Neural cell (in vitro differentiated cells): Measurements from ENCODE around the gene MLLT1. TPM values are rescaled to one million over a fixed set of nuclear protein-coding genes. Genes with fewer than 3 reads are reported as not detected.

Experiments used
- H2AFZ ChIP-seq: fragments of 200-600, 300-800 bp; sonication (generic), shearing (Covaris generic); 2 replicates; pipeline ENCODE4 v1.6.0; 2014; ENCODE audit warnings: low read depth, mild to moderate bottlenecking, antibody characterized with exemption, low read length, moderate library complexity
- H3F3A ChIP-seq: fragments of 200-600 bp; shearing (Covaris generic); 2 replicates; pipeline ENCODE4 v1.6.1; 2016; ENCODE audit warnings: mild to moderate bottlenecking, moderate library complexity, mixed read lengths, antibody characterized with exemption, low read length; ENCODE audit not compliant: insufficient read depth, poor library complexity, severe bottlenecking
- H3K27ac ChIP-seq: fragments of 200-600, 300-800 bp; sonication (generic), shearing (Covaris generic); 2 replicates; pipeline ENCODE4 v1.5.1; 2014; ENCODE audit warnings: mild to moderate bottlenecking, low read length, moderate library complexity
- H3K27me3 ChIP-seq: fragments of 300-800, 200-600 bp; sonication (generic), shearing (Covaris generic); 2 replicates; pipeline ENCODE4 v1.6.0; 2014; ENCODE audit warnings: mild to moderate bottlenecking, low read depth, low read length, moderate library complexity; ENCODE audit not compliant: insufficient read depth
- H3K36me3 ChIP-seq: fragments of 300-800, 200-600 bp; sonication (generic), shearing (Covaris generic); 2 replicates; pipeline ENCODE4 v1.5.1; 2014; ENCODE audit warnings: mild to moderate bottlenecking, antibody characterized with exemption, low read length, moderate library complexity; ENCODE audit not compliant: insufficient read depth
- H3K4me2 ChIP-seq: fragments of 300-800, 200-600 bp; sonication (generic), shearing (Covaris generic); 2 replicates; pipeline ENCODE4 v1.6.0; 2014; ENCODE audit warnings: mild to moderate bottlenecking, low read length
- H3K4me3 ChIP-seq: fragments of 300-800, 200-600 bp; sonication (generic), shearing (Covaris generic); 2 replicates; pipeline ENCODE4 v1.5.1; 2014; ENCODE audit warnings: mild to moderate bottlenecking, low read length, moderate library complexity
- H3K79me2 ChIP-seq: fragments of 200-600 bp; shearing (Covaris generic); replicated peaks from 2 replicates; pipeline ENCODE4 v1.6.0; 2014; ENCODE audit warnings: mild to moderate bottlenecking, low read length, moderate library complexity; ENCODE audit not compliant: insufficient read depth
- H3K9ac ChIP-seq: fragments of 300-800, 200-600 bp; sonication (generic), shearing (Covaris generic); 2 replicates; pipeline ENCODE4 v1.6.1; 2016; ENCODE audit warnings: mild to moderate bottlenecking, low read length, mixed read lengths
- H3K9me2 ChIP-seq: fragments of 200-600 bp; shearing (Covaris generic); 2 replicates; pipeline ENCODE4 v1.6.1; 2016; ENCODE audit warnings: mild to moderate bottlenecking, low read length, mixed read lengths; ENCODE audit not compliant: insufficient read depth
- H3K9me3 ChIP-seq: fragments of 200-600, 300-800 bp; sonication (generic), shearing (Covaris generic); 2 replicates; pipeline ENCODE4 v1.6.1; 2016; ENCODE audit warnings: mild to moderate bottlenecking, mixed run types, low read length, moderate library complexity, mixed read lengths
- H4K20me1 ChIP-seq: fragments of 200-600 bp; shearing (Covaris generic); 2 replicates; pipeline ENCODE4 v1.6.1; 2016; ENCODE audit warnings: mild to moderate bottlenecking, mixed run types; ENCODE audit not compliant: insufficient read depth
- CTCF ChIP-seq: fragments of 450-650 bp; IDR thresholded peaks from 2 replicates; pipeline ENCODE4 v1.5.1; 2014; ENCODE audit warnings: antibody characterized with exemption, mild to moderate bottlenecking, moderate library complexity; ENCODE audit not compliant: poor library complexity, severe bottlenecking
- EP300 ChIP-seq: fragments of 450-650 bp; conservative IDR thresholded peaks from 2 replicates; pipeline ENCODE4 v1.6.1; 2014; ENCODE audit warnings: antibody characterized with exemption, mild to moderate bottlenecking, moderate library complexity; ENCODE audit not compliant: poor library complexity, severe bottlenecking
- EZH2 ChIP-seq: fragments of 200-600, 300-800 bp; shearing (Covaris generic), sonication (generic); IDR thresholded peaks from 2 replicates; pipeline ENCODE4 v1.6.1; 2014; ENCODE audit warnings: antibody characterized with exemption, low read length, borderline replicate concordance, mild to moderate bottlenecking; ENCODE audit not compliant: insufficient read depth, poor library complexity, severe bottlenecking
- MXI1 ChIP-seq: fragments of 450-650 bp; conservative IDR thresholded peaks from 2 replicates; pipeline ENCODE4 v1.6.1; 2014; ENCODE audit warnings: antibody characterized with exemption, mild to moderate bottlenecking; ENCODE audit not compliant: poor library complexity, severe bottlenecking
- POLR2AphosphoS5 ChIP-seq: IDR thresholded peaks from 2 replicates; pipeline ENCODE4 v1.6.1; 2012
- RAD21 ChIP-seq: fragments of 450-650 bp; conservative IDR thresholded peaks from 2 replicates; pipeline ENCODE4 v1.6.1; 2014; ENCODE audit warnings: antibody characterized with exemption, mild to moderate bottlenecking, moderate library complexity
- REST ChIP-seq: IDR thresholded peaks from 2 replicates; pipeline ENCODE4 v1.6.1; 2012; ENCODE audit warnings: borderline replicate concordance
- SMC3 ChIP-seq: fragments of 450-650 bp; conservative IDR thresholded peaks from 2 replicates; pipeline ENCODE4 v1.6.1; 2014; ENCODE audit warnings: antibody characterized with exemption, mild to moderate bottlenecking, moderate library complexity; ENCODE audit not compliant: poor library complexity
- TAF1 ChIP-seq: IDR thresholded peaks from 2 replicates; pipeline ENCODE4 v1.6.1; 2012; ENCODE audit warnings: low read depth
- polyA plus RNA-seq: library from polyadenylated mRNA; depleted of rRNA; stranded (reverse); fragments of >200 nt; gene quantifications from 2 replicates; pipeline ENCODE4 v1.2.3, GENCODE V29; 2014

The MLLT1 gene
- polyA plus RNA-seq, 1 donor from 2014 or later: 34.0 TPM

GRCh38 chr19:6260912-6261650, 18.7 kb downstream of the MLLT1 start:
- no peaks in the 10 kb centered on the region for H4K20me1 ChIP-seq
- TF ChIP-seq EZH2 (no peak), EP300 (no peak), CTCF (peak; percentile 25)
- H3K79me2 ChIP-seq: peaks cover 16% of the 10 kb centered on the region

GRCh38 chr19:6260376-6260775, 19.4 kb downstream of the MLLT1 start:
- Histone ChIP-seq H3K9me2 (no peaks in the 10 kb centered on the region), H3K4me2 (no peak overlapping the region), H2AFZ (no peak overlapping the region), H3K9me3 (no peaks in the 10 kb centered on the region), H3K27me3 (no peaks in the 10 kb centered on the region), H3K79me2 (peaks cover 20% of the 10 kb centered on the region), H3K36me3 (peaks cover 7% of the 10 kb centered on the region), H3K4me3 (no peak overlapping the region), H3K9ac (no peak overlapping the region), H3K27ac (no peak overlapping the region), H4K20me1 (no peaks in the 10 kb centered on the region), H3F3A (no peaks in the 10 kb centered on the region)
- TF ChIP-seq CTCF: no peak
- no peak for TF ChIP-seq POLR2AphosphoS5
- no peak for TF ChIP-seq EP300
- no peak for TF ChIP-seq MXI1
- no peak for TF ChIP-seq SMC3
- no peak for TF ChIP-seq REST
- TF ChIP-seq TAF1: no peak
- no peak for TF ChIP-seq EZH2
- no peak for TF ChIP-seq RAD21

More at GRCh38 chr19:6260912-6261650, 18.7 kb downstream of the MLLT1 start:
- Histone ChIP-seq H3K9me3 (no peaks in the 10 kb centered on the region), H2AFZ (no peak overlapping the region), H3K9me2 (no peaks in the 10 kb centered on the region), H3K4me3 (no peak overlapping the region), H3K4me2 (no peak overlapping the region), H3K27ac (no peak overlapping the region), H3K36me3 (peaks cover 7% of the 10 kb centered on the region), H3K9ac (no peak overlapping the region), H3F3A (no peaks in the 10 kb centered on the region), H3K27me3 (no peaks in the 10 kb centered on the region)
